Body of pancreas (tissue), 4 donors: Measurements from ENCODE around the gene SLC16A12. TPM values are rescaled to one million over a fixed set of nuclear protein-coding genes. Genes with fewer than 3 reads are reported as not detected.

Source experiments
- ATAC-seq: fragments of 150-250 bp; one replicate; pipeline ENCODE4 v1.9.1; 2016
- DNase-seq, 4 donors: peaks; one replicate each; pipeline ENCODE4 v3.0.0-alpha.2; 2019
- H3K27ac ChIP-seq, 4 donors: fragments of 200-600 bp; sonication (generic); 1 replicate in 3 of 4; 2 replicates in 1 of 4; pipeline versions ENCODE4 v1.5.1 to v1.6.1; 2016 to 2019; ENCODE audit warnings: mild to moderate bottlenecking in 1 of 4, mixed read lengths in 1 of 4, moderate library complexity in 1 of 4
- H3K27me3 ChIP-seq, 2 donors: fragments of 200-600 bp; sonication (generic); one replicate each; pipeline ENCODE4 v1.6.0; 2016; ENCODE audit warnings: mild to moderate bottlenecking in 1 of 2
- H3K36me3 ChIP-seq, 2 donors: fragments of 200-600 bp; sonication (generic); replicated peaks in 1 of 2; 2 replicates each; pipeline ENCODE4 v1.5.1; 2016; ENCODE audit warnings: low read depth in 2 of 2; ENCODE audit not compliant: insufficient read depth in 1 of 2
- H3K4me1 ChIP-seq: fragments of 200-600 bp; sonication (generic); one replicate; pipeline ENCODE4 v1.6.0; 2016
- H3K4me3 ChIP-seq, 2 donors: fragments of 200-600 bp; sonication (generic); 1 replicate in 1 of 2; 2 replicates in 1 of 2; pipeline ENCODE4 v1.5.1; 2016 to 2019
- H3K9me3 ChIP-seq, 3 donors: fragments of 200-600 bp; sonication (generic); 1 replicate in 2 of 3; 2 replicates in 1 of 3; pipeline ENCODE4 v1.5.1; 2016
- POLR2A ChIP-seq, 3 donors: fragments of 450-650 bp; IDR thresholded peaks; one replicate each; pipeline ENCODE4 v1.6.1; 2016; ENCODE audit warnings: antibody characterized with exemption in 3 of 3, mild to moderate bottlenecking in 2 of 3
- WGBS, 2 donors: methylation state at CpG; one replicate each; pipeline ENCODE4 v1.1.5; 2017; 5-methylcytosine and 5-hydroxymethylcytosine counted together
- intact Hi-C: fragments of 100-400 bp; cut with DNase I; formaldehyde crosslinking; loops from one replicate; pipeline ENCODE4 v1.15.1; 2023
- total RNA-seq, 2 donors: library from RNA; depleted of rRNA; stranded (reverse); fragments of >200 nt; gene quantifications; one replicate each; pipeline ENCODE4 v1.1.0, GENCODE V29; 2016
- TF ChIP-seq, protein P1 (sequence below), 7 experiments: fragments of 450-650 bp in 4 of 7; fragments of 200-600 bp in 3 of 7; sonication (generic) in 3 of 7; IDR thresholded peaks; one replicate each; pipeline ENCODE4 v1.5.1; 2016 to 2019; ENCODE audit warnings: antibody characterized with exemption in 7 of 7

SLC16A12 gene
- total RNA-seq, 2 donors from 2014 or later = 19.5 to 26.7 TPM

DNA sequence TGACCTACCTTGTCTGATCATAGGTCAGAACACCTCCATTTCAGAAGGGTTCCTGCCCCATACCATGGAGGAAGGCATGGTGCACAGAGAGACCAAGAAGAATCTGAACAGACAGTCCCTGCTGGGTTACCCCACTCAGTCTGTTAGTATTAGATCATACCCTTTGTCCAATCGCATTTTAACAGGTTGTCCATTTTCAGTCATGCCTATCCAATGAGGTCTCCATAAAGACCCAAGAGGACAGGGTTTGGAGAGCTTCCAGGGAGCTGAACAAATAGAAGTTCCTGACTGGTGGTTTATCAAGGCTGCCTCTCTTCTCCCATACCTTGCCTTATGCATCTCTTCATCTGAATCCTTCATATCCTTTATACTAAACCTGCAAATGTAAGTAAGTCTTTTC is 21.2 kb upstream of the SLC16A12 start:
- ATAC-seq = peak; percentile 58
- H3K27ac ChIP-seq = no peak overlapping the region
- H3K4me1 ChIP-seq = peaks cover 26% of the 10 kb centered on the region
- 67 to 80% methylated on average over 1 of the region's 1 CpG for WGBS, 2 donors
- intact Hi-C loops = no loop called here
- no peaks in the 10 kb centered on the region for H3K36me3 ChIP-seq
- H3K27me3 ChIP-seq = no peaks in the 10 kb centered on the region
- TF ChIP-seq POLR2A (IDR thresholded peaks at IDR 0.05) = peak in 1 of 3 donors; percentile 37
- TF ChIP-seq, protein P1, sequence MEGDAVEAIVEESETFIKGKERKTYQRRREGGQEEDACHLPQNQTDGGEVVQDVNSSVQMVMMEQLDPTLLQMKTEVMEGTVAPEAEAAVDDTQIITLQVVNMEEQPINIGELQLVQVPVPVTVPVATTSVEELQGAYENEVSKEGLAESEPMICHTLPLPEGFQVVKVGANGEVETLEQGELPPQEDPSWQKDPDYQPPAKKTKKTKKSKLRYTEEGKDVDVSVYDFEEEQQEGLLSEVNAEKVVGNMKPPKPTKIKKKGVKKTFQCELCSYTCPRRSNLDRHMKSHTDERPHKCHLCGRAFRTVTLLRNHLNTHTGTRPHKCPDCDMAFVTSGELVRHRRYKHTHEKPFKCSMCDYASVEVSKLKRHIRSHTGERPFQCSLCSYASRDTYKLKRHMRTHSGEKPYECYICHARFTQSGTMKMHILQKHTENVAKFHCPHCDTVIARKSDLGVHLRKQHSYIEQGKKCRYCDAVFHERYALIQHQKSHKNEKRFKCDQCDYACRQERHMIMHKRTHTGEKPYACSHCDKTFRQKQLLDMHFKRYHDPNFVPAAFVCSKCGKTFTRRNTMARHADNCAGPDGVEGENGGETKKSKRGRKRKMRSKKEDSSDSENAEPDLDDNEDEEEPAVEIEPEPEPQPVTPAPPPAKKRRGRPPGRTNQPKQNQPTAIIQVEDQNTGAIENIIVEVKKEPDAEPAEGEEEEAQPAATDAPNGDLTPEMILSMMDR (IDR thresholded peaks at IDR 0.05) = no peak
- peak in 1 of 4 donors; percentile 43 for DNase-seq
- H3K9me3 ChIP-seq = no peaks in the 10 kb centered on the region
- no peak overlapping the region for H3K4me3 ChIP-seq

DNA sequence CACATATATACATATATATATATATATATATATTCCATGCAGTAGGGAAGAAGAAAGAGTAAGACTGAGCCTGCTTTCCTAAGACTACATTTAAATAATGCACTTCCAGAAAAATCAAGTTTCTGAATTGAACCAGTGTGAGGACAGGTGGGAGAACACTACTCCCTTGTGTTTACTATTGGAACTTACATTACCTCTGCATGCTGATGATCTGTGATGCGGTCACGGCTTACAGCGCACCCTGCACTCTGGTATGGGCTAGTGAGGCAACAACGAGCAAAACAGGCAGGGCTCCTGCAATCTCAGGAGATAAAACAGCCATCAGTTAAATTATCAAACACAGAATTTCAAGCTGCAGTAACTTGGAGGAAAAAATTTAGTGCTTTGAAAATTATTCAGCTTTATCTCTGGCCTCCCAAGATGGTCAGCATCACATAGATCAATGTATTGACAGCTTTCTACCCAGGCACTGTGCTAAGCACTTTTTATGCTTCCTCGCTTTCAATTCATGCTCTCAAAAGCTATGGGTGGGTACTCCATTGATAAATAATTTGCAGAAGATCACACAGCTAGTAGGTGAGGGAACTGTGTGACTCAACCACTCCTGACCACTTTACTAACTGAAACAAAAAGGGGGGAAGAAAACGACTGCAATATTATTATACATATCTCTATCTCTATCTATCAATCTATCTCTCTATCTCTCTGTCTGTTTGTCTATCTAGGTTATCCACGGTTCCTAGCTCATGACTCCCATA is 20.5 kb upstream of the SLC16A12 start:
- H3K27ac ChIP-seq = no peak overlapping the region
- intact Hi-C loops = no loop called here

DNA sequence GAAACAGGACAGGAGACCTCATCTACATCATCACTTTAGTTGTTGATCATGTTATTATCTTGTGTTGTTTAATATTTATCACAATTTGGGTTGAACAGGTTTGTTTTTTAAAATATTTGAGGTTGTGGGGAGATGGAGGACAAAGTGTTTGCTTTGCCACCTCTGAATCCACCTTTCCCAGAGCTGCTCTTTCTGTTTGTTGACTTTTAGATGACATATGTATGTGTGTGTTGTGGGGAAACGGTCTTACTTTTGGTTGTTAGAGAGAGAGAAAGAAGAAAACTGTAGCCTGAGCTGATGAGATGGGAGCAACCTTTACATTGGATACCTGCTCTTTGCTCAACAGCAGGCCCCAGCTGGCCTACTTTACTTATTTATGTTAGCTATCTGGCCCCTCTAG is 19.0 kb upstream of the SLC16A12 start:
- Histone ChIP-seq H3K4me1 (peaks cover 35% of the 10 kb centered on the region), H3K36me3 (no peaks in the 10 kb centered on the region), H3K9me3 (no peaks in the 10 kb centered on the region), H3K27ac (peak overlapping the region in 2 of 4 donors; percentile 21 to 67), H3K27me3 (no peaks in the 10 kb centered on the region), H3K4me3 (no peak overlapping the region)
- ATAC-seq (no peak), DNase-seq (no peak)
- intact Hi-C loops = no loop called here
- TF ChIP-seq, protein P1 (IDR thresholded peaks at IDR 0.05) = no peak
- TF ChIP-seq POLR2A (IDR thresholded peaks at IDR 0.05) = no peak
- WGBS, 2 donors = 47 to 77% methylated on average over 1 of the region's 1 CpG

More for the DNA sequence above, 20.5 kb upstream of the SLC16A12 start:
- Histone ChIP-seq H3K36me3 (no peaks in the 10 kb centered on the region), H3K4me3 (no peak overlapping the region), H3K27me3 (no peaks in the 10 kb centered on the region), H3K9me3 (no peaks in the 10 kb centered on the region), H3K4me1 (peaks cover 28% of the 10 kb centered on the region)
- peak in 2 of 4 donors; percentile 26 to 41 for DNase-seq
- no peak for TF ChIP-seq POLR2A (IDR thresholded peaks at IDR 0.05)
- TF ChIP-seq, protein P1 (IDR thresholded peaks at IDR 0.05) = peak in 4 of 7 experiments; percentile 29 to 44 (median 36)
- ATAC-seq = peak; percentile 56
- WGBS, 2 donors = 65 to 73% methylated on average over 7 of the region's 7 CpGs

DNA sequence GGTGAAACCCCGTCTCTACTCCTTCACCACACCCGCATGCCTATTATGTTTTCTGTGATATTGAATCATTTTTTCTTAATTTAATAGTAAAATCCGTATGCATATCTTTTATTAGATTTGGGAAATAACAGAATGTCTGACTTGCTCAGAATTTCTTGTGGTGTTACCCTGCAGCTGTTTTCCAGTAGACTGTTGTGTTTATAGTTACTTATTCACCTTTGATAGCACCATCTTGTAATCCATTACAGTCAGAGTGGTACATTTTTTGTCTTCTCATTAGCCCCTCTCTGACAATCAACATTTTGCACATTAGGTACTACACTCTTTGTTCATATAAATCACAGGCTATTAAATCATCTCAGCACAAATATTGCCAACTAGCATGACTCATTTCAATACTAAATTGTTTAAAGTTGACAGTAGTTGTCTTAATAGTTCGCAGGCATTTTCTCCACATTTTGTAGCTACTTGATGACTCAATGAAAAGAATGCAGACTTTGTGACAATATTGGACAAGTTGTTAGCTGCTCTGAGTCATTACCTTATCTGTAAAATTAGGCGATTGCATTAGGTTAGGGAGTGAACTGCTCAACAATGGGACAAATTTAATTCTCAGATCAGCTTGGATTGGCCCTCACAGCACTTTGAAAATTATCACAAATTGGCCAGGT is 17.8 kb upstream of the SLC16A12 start:
- 51 to 54% methylated on average over 5 of the region's 5 CpGs for WGBS, 2 donors
- H3K4me1 ChIP-seq = peaks cover 45% of the 10 kb centered on the region
- DNase-seq (peak in 1 of 4 donors; percentile 30), ATAC-seq (peak; percentile 84)
- TF ChIP-seq, protein P1 (IDR thresholded peaks at IDR 0.05) = no peak
- no peak for TF ChIP-seq POLR2A (IDR thresholded peaks at IDR 0.05)
- intact Hi-C loops = no loop called here
- no peaks in the 10 kb centered on the region for H3K9me3 ChIP-seq
- H3K36me3 ChIP-seq = no peaks in the 10 kb centered on the region
- no peaks in the 10 kb centered on the region for H3K27me3 ChIP-seq
- peak overlapping the region; percentile 29 to 67 (median 44) for H3K27ac ChIP-seq
- no peak overlapping the region for H3K4me3 ChIP-seq
